Panc1 (cell line): ENCODE results near the gene GEMIN4. TPM values are rescaled to one million over a fixed set of nuclear protein-coding genes. Genes with fewer than 3 reads are reported as not detected.

Source experiments
- ATAC-seq: fragments of 200-7000 bp; cut with Tn5 transposase; 2 replicates; pipeline ENCODE4 v1.9.1; 2020; ENCODE audit warnings: mild to moderate bottlenecking, moderate library complexity
- BruUV-seq: library from RNA; stranded (reverse); fragments of 400-500 nt; replicated peaks from 2 replicates; lab custom pipeline; 2021; lab: Mats Ljungman, UMichigan
- CTCF ChIA-PET: fragments of 300-600 bp; sonication (Branson Sonifier 250); formaldehyde crosslinking; loops from one replicate; lab custom pipeline; 2022; ENCODE audit warnings: antibody characterized with exemption; lab: Charles Lee
- POLR2A ChIA-PET: fragments of 300-600 bp; sonication (Branson Sonifier 250); formaldehyde crosslinking; loops from one replicate; lab custom pipeline; 2022; ENCODE audit warnings: antibody characterized with exemption; lab: Charles Lee
- DNase-seq: peaks from one replicate; pipeline ENCODE4 v3.0.0-alpha.2; 2010; ENCODE audit warnings: low read depth, low spot score
- H3K27ac ChIP-seq: 2 replicates; pipeline ENCODE4 v1.5.1; 2011; ENCODE audit warnings: mild to moderate bottlenecking, low read length, inconsistent platforms
- H3K27me3 ChIP-seq: fragments of 200-500 bp; sonication (Bioruptor generic); 2 replicates; pipeline ENCODE4 v1.6.0; 2014; ENCODE audit warnings: low read length, inconsistent platforms; ENCODE audit not compliant: control insufficient read depth, insufficient read depth
- H3K36me3 ChIP-seq: fragments of 200-500 bp; sonication (Bioruptor generic); 2 replicates; pipeline ENCODE4 v1.5.1; 2014; ENCODE audit warnings: inconsistent platforms, mild to moderate bottlenecking, low read length, moderate library complexity; ENCODE audit not compliant: control insufficient read depth, insufficient read depth
- H3K4me1 ChIP-seq: 2 replicates; pipeline ENCODE4 v1.5.1; 2011; ENCODE audit warnings: inconsistent platforms, mild to moderate bottlenecking, low read length, moderate library complexity; ENCODE audit not compliant: control insufficient read depth, insufficient read depth
- H3K4me3 ChIP-seq, 2 experiments: 2 replicates each; pipeline ENCODE4 v1.5.1; 2011 to 2012; ENCODE audit warnings: low read depth in 2 of 2, low read length in 2 of 2, mild to moderate bottlenecking in 2 of 2, inconsistent platforms in 1 of 2, moderate library complexity in 1 of 2
- H3K9me3 ChIP-seq: fragments of 200-500 bp; sonication (Bioruptor generic); 2 replicates; pipeline ENCODE4 v1.5.1; 2014; ENCODE audit warnings: low read depth, mild to moderate bottlenecking, inconsistent platforms, low read length, moderate library complexity; ENCODE audit not compliant: control insufficient read depth, insufficient read depth
- CTCF ChIP-seq: fragments of 450-650 bp; IDR thresholded peaks from 2 replicates; pipeline ENCODE4 v1.5.1; 2017; ENCODE audit warnings: mild to moderate bottlenecking
- POLR2AphosphoS5 ChIP-seq: IDR thresholded peaks from 2 replicates; pipeline ENCODE4 v1.6.1; 2012; ENCODE audit warnings: mild to moderate bottlenecking, low read depth, low read length, moderate library complexity
- REST ChIP-seq, 2 experiments: IDR thresholded peaks; 2 replicates each; pipeline ENCODE4 v1.6.1; 2011 to 2012; ENCODE audit warnings: low read depth in 2 of 2, control low read depth in 1 of 2, low read length in 1 of 2, mild to moderate bottlenecking in 1 of 2, moderate library complexity in 1 of 2; ENCODE audit not compliant: insufficient read depth in 1 of 2
- SIN3A ChIP-seq: IDR thresholded peaks from 2 replicates; pipeline ENCODE4 v1.6.1; 2012; ENCODE audit warnings: low read depth, mild to moderate bottlenecking, low read length, moderate library complexity, borderline replicate concordance; ENCODE audit not compliant: insufficient read depth
- TCF7L2 ChIP-seq: IDR thresholded peaks from 2 replicates; pipeline ENCODE4 v1.6.1; 2011; ENCODE audit warnings: mild to moderate bottlenecking, low read depth, low read length, inconsistent platforms
- in situ Hi-C: cut with HindIII; loops from 2 replicates; pipeline ENCODE4 v1.10.0; 2016; ENCODE audit warnings: low sequenced_read_pairs, low pct_unique_long_range_greater_than_20kb
- intact Hi-C: fragments of 100-400 bp; cut with micrococcal nuclease; formaldehyde crosslinking; loops from one replicate; pipeline ENCODE4 v1.10.0; 2022; ENCODE audit not compliant: unreplicated experiment
- total RNA-seq: library from RNA; stranded (reverse); gene quantifications from one replicate; pipeline ENCODE4 v1.2.1, GENCODE V29; 2021; ENCODE audit not compliant: unreplicated experiment

GEMIN4 gene
- total RNA-seq, 1 experiment from 2014 or later = 34.9 TPM

GRCh38 chr17:737561-738113 is 14.4 kb downstream of the GEMIN4 start:
- ChIA-PET CTCF (no interaction called here), POLR2A (interaction anchor here (0.6 kb wide), 1 partner anchor 22 kb away, joined by 3 read pairs; no protein-coding TSS in a partner anchor)
- ATAC-seq = no peak
- in situ Hi-C loops (no loop called here), intact Hi-C loops (no loop called here)
- no peaks in the 10 kb centered on the region for H3K9me3 ChIP-seq
- BruUV-seq = no TSS peak
- H3K4me1 ChIP-seq = peaks cover 3% of the 10 kb centered on the region; the same call in 1 of the 2 replicates
- no peak overlapping the region for H3K27ac ChIP-seq
- TF ChIP-seq TCF7L2 (no peak), CTCF (no peak), POLR2AphosphoS5 (no peak), SIN3A (no peak), REST (IDR thresholded peaks at IDR 0.05; ENCODE audit: insufficient read depth in 1 of 2, low read depth in 2 of 2, low read length in 1 of 2) (no peak)
- H3K27me3 ChIP-seq = no peaks in the 10 kb centered on the region
- no peak for DNase-seq
- H3K4me3 ChIP-seq = no peak overlapping the region
- H3K36me3 ChIP-seq = no peaks in the 10 kb centered on the region; the same call in none of the 2 replicates

GRCh38 chr17:733743-734142 is 18.3 kb downstream of the GEMIN4 start:
- CTCF ChIA-PET = interaction anchor here (0.6 kb wide), 1 partner anchor 169 kb away, joined by 4 read pairs; no protein-coding TSS in a partner anchor
- in situ Hi-C loops (no loop called here), intact Hi-C loops (no loop called here)
- no peaks in the 10 kb centered on the region for H3K9me3 ChIP-seq
- POLR2A ChIA-PET = no interaction called here
- peak overlapping the region; percentile 62 to 80 for H3K4me3 ChIP-seq
- no peak for ATAC-seq
- no peaks in the 10 kb centered on the region; the same call in 1 of the 2 replicates for H3K36me3 ChIP-seq
- H3K27ac ChIP-seq = peak overlapping the region; percentile 74
- no peak for TF ChIP-seq CTCF
- TF ChIP-seq SIN3A = no peak
- TF ChIP-seq REST (IDR thresholded peaks at IDR 0.05; ENCODE audit: insufficient read depth in 1 of 2, low read depth in 2 of 2, low read length in 1 of 2) = no peak
- TF ChIP-seq TCF7L2 = no peak
- no peak for TF ChIP-seq POLR2AphosphoS5
- no peak for DNase-seq
- no peaks in the 10 kb centered on the region for H3K27me3 ChIP-seq
- H3K4me1 ChIP-seq = peaks cover 3% of the 10 kb centered on the region; the same call in 1 of the 2 replicates
- BruUV-seq = TSS peak; percentile 83
